GM19351 (cell line): Measurements from ENCODE around the gene NDUFC2.
"Not testable (repeated sequence)": the region's sequence is repeated elsewhere in the genome, so short reads cannot be mapped to it uniquely, and the experiment has no call there.

Experiments
- ATAC-seq: cut with Tn5 transposase; IDR thresholded peaks from one replicate; pipeline ENCODE4 v1.9.1; 2021; ENCODE audit warnings: mild to moderate bottlenecking, moderate library complexity; ENCODE audit not compliant: unreplicated experiment

The NDUFC2 gene

GRCh38 chr11:78031629-78032028 lies 48.0 kb downstream of the NDUFC2 start:
- peak; percentile 95 for ATAC-seq

GRCh38 chr11:78030429-78031325 lies 49.0 kb downstream of the NDUFC2 start:
- ATAC-seq: no peak

- not testable (repeated sequence) for ATAC-seq
These were observed 51.2 kb downstream of the NDUFC2 start for GRCh38 chr11:78028423-78028822.

DNA sequence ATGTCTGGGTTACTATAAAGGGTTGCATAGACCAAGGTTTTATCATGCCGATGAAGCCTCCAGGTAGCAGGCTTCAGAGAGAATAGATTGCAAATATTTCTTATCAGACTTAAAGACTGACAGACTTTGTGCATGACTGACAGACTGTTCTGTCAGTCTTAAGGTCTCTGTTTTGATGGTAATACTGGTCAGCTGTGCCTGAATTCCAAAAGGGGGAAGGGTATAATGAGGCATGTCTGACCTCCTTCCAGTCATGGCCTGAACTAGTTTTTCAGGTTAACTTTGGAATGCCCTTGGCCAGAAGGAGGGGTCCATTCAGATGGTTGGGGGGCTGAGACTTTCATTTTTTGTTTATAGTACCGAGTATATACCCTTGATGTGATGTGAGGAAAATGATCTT lies 51.9 kb downstream of the NDUFC2 start:
- no peak for ATAC-seq

GRCh38 chr11:78025378-78025777 lies 54.3 kb downstream of the NDUFC2 start:
- no peak for ATAC-seq

GRCh38 chr11:78023426-78023825 lies 56.2 kb downstream of the NDUFC2 start:
- no peak for ATAC-seq

DNA sequence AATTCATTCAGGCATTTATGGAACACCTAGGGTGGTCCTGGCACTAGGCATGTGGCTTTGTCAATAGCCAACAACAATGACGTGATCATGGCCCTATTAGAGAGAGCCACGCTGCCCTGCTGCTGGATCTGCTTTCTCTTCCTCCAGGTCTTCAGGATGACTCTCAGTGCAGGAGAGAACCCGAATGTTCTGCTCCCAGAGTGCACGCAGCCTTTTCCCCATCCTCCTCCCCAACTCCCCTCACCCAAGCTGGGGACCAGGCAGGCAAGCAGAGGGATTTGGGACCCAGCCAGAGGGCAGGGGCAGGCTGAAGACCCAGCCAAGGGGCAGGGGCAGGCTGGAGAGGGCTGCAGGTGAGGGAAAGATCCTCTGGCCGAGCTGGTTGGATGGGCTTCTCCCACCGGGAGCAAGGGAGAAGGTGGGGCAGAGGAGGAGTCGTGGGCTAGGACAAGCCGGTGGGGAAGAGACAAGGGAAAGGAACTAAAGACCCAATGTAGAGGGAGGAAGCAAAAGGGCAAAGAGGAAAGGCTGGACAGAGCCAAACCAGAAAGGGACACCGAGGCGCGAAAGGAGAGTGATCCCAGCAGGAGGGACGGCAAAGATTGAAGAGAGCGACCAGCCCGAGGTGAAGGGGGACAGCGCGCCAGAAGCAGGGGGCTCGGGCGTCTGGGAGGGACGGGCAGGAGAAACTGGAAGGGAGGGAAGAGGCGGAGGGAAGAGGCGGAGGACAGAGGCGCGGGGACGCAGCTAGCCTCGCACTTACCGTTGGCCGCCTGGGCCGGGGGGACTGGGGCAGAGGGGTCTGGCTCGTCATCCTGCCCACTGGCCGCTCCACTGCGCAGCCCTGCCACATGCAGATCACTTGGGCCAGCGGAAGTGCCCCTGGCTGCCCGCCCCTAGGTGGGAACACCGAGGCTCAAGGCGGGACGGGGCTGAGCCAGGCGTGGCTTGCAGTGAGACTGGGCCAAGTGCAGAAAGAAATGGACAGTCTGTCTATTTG lies 57.0 kb downstream of the NDUFC2 start, which contains the start of gene KCTD14:
KCTD14 (minus strand) TSS at position 880 of the 1,000 bp plus-strand sequence; CDS start at position 853, 27 bp downstream.
- no peak for ATAC-seq

DNA sequence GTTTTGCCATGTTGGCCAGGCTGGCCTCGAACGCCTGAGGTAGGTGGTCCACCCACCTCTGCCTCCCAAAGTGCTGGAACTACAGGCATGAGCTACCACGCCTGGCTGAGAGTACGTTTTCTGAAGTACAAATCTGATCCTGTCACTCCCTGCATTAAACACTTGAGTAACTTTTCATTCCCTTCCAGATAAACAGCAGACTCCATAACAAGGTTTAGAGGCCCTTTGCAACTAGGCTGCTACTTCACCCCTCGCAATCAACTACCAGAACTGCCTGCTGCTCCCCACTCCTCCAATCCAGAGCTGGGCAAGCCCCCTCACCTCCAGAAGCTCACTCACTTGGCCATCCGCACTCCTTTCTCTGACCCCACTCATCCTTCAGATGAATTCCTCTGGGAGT lies 58.1 kb downstream of the NDUFC2 start:
- ATAC-seq: no peak

GRCh38 chr11:78020246-78020645 lies 59.4 kb downstream of the NDUFC2 start:
- no peak for ATAC-seq

DNA sequence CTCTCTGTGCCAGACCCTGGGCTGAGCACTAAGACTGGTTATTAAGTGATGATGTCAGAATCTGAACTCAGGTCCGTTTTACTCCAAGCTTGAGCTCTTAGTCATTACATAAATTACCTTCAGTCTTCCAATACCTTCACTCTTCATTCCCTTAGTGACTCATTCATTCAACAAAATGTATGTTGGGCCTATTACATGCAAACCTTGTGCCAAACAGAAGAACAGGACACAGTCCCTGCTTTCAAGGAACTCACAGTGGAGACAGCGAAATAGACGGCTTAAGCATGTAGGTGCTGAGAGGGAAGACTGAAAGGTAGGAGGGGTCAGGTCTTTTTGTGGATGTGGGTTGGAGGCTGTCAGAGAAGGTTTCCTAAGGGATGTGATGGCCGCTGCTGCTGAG lies 59.9 kb downstream of the NDUFC2 start:
- no peak for ATAC-seq
